Neural progenitor cell (in vitro differentiated cells): ENCODE measurements around the gene TMEM179. TPM values are rescaled to one million over a fixed set of nuclear protein-coding genes. Genes with fewer than 3 reads are reported as not detected.

Source experiments
- DNase-seq: peaks from one replicate; pipeline ENCODE4 v3.0.0-alpha.2; 2016; ENCODE audit warnings: low spot score
- H2AFZ ChIP-seq: fragments of 200-600 bp; sonication (generic); replicated peaks from 2 replicates; pipeline ENCODE4 v1.6.1; 2016; ENCODE audit warnings: antibody characterized with exemption
- H3F3A ChIP-seq: fragments of 200-600 bp; sonication (generic); 2 replicates; pipeline ENCODE4 v1.6.1; 2016; ENCODE audit warnings: antibody characterized with exemption, low read depth
- H3K27ac ChIP-seq: fragments of 200-600 bp; sonication (generic); 2 replicates; pipeline ENCODE4 v1.5.1; 2016; ENCODE audit warnings: mild to moderate bottlenecking
- H3K27me3 ChIP-seq: fragments of 200-600 bp; sonication (generic); 2 replicates; pipeline ENCODE4 v1.6.1; 2016; ENCODE audit warnings: mild to moderate bottlenecking, moderate library complexity
- H3K36me3 ChIP-seq: fragments of 200-600 bp; sonication (generic); 2 replicates; pipeline ENCODE4 v1.5.1; 2016
- H3K4me1 ChIP-seq: fragments of 200-600 bp; sonication (generic); 2 replicates; pipeline ENCODE4 v1.6.1; 2016; ENCODE audit warnings: mixed run types
- H3K4me2 ChIP-seq: fragments of 200-600 bp; sonication (generic); 2 replicates; pipeline ENCODE4 v1.6.1; 2016
- H3K4me3 ChIP-seq: fragments of 200-600 bp; sonication (generic); 2 replicates; pipeline ENCODE4 v1.5.1; 2016
- H3K79me2 ChIP-seq: fragments of 200-600 bp; sonication (generic); 2 replicates; pipeline ENCODE4 v1.6.1; 2016; ENCODE audit warnings: low read depth
- H3K9ac ChIP-seq: fragments of 200-600 bp; sonication (generic); 2 replicates; pipeline ENCODE4 v1.6.1; 2016
- H3K9me3 ChIP-seq: fragments of 200-600 bp; sonication (generic); 2 replicates; pipeline ENCODE4 v1.5.1; 2016; ENCODE audit warnings: low read depth
- H4K20me1 ChIP-seq: fragments of 200-600 bp; sonication (generic); 2 replicates; pipeline ENCODE4 v1.6.1; 2016; ENCODE audit warnings: low read depth
- H3K27ac Mint-ChIP-seq: 3 replicates; pipeline ENCODE4 v1.8.0; 2021; ENCODE audit warnings: mixed read lengths
- H3K27me3 Mint-ChIP-seq: 2 replicates; pipeline ENCODE4 v1.8.0; 2022; ENCODE audit warnings: low read depth, mild to moderate bottlenecking, inconsistent platforms, moderate library complexity, mixed read lengths; ENCODE audit not compliant: insufficient read depth
- H3K36me3 Mint-ChIP-seq: 3 replicates; pipeline ENCODE4 v1.8.0; 2021; ENCODE audit warnings: mixed read lengths
- H3K4me1 Mint-ChIP-seq: 3 replicates; pipeline ENCODE4 v1.8.0; 2021; ENCODE audit warnings: mixed read lengths
- H3K4me3 Mint-ChIP-seq: 3 replicates; pipeline ENCODE4 v1.8.0; 2021; ENCODE audit warnings: mild to moderate bottlenecking, moderate library complexity, mixed read lengths
- H3K9me3 Mint-ChIP-seq: 3 replicates; pipeline ENCODE4 v1.8.0; 2020; ENCODE audit warnings: mixed read lengths
- EZH2 ChIP-seq: fragments of 200-600 bp; sonication (generic); IDR thresholded peaks from 2 replicates; pipeline ENCODE4 v1.6.1; 2017; ENCODE audit warnings: antibody characterized with exemption, mild to moderate bottlenecking, moderate library complexity
- EZH2phosphoT487 ChIP-seq: fragments of 200-600 bp; sonication (generic); IDR thresholded peaks from 2 replicates; pipeline ENCODE4 v1.6.1; 2017; ENCODE audit warnings: antibody characterized with exemption
- total RNA-seq: library from RNA; depleted of rRNA; stranded (reverse); fragments of >200 nt; gene quantifications from 2 replicates; pipeline ENCODE4 v1.2.3, GENCODE V29; 2015; ENCODE audit warnings: low replicate concordance
- TF ChIP-seq, protein P1 (sequence below): fragments of 200-600 bp; sonication (generic); IDR thresholded peaks from 2 replicates; pipeline ENCODE4 v1.5.1; 2017; ENCODE audit warnings: antibody characterized with exemption, mild to moderate bottlenecking

The TMEM179 gene
- total RNA-seq, 1 donor from 2014 or later, result 0.77 TPM

DNA sequence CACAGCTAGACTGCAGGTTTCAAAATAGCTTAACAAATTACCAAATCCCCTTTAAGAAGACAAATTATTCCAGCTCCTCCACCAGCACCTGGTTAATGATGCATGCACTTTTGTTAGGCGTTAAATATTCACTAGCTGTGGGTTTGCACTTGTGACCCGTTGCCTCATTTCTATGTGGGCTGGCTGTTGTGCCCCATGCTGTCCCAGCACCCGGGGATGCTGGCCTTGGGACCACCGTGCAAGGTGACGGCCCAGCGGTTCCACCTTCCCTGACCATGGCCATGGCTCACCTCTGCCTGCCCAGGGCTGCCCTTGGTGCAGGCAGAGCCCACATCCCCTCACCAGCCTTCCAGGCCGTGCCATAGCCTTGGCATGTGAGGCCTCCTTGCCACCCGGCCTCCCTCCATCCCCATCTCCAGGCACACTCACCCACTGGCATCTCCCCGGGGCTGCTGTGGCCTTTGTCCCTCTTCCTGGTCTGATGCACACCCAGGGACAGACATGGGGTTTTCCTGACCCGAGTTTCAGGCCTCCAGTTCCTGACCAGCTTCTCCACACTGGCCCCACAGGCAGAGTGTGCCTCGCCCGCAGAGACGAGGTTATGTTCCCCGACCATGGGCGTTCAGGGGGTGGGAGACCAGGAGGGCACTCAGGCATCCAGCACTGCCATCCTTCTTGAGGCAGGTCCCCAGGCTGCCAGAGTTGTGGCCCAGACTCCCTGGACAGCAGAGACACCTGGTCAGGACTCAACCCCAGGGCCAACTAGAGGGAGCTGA lies 45.4 kb downstream of the TMEM179 start:
- H3K4me1 ChIP-seq, result peaks cover 7% of the 10 kb centered on the region
- H3K36me3 Mint-ChIP-seq, result no peaks in the 10 kb centered on the region
- H3K9me3 ChIP-seq, result no peaks in the 10 kb centered on the region

DNA sequence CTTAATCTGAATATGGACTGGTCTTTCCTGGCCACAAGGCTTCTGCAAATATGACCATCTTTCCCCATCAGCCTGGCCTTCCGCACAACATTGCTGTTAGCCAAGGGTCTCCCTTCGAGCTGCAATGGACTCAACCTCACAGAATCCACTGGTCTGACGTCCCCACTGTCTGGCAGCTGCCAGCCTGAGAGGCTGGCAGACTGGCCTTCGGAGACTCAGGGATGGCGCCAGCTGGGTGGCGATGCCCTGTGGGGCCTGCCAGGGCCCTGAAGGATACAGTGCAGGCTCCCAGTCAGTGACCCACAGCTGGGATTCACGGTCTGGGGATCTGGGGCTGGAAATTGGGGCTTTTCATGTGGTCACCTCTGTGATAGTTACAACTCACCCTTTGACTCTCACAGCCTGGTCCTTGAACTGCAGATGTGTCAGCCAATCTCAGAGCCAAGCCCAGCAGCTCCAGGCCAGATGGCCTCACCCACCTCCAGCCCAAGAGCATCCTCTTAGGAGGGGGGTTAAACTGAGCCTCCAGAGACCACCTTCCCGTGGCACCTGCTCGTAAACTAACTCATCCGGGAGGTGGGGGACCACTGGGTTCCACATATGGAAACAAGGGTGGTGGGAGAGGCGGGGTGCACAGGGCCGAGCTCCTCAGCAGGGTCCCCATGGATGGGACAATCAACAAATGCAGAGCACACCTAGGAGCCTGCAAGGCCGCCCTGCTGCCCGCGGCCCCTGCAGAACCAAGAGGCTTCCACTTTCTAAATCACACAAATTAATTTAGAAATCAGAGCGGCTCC lies 46.1 kb downstream of the TMEM179 start:
- H3K4me3 ChIP-seq, result no peak overlapping the region
- peaks cover 4% of the 10 kb centered on the region for H3K4me1 ChIP-seq
- H3K9ac ChIP-seq, result no peak overlapping the region
- no peak overlapping the region for H3K27ac ChIP-seq
- no peaks in the 10 kb centered on the region for H4K20me1 ChIP-seq
- no peak overlapping the region for H3K4me2 ChIP-seq
- H3K4me1 Mint-ChIP-seq, result peaks cover 12% of the 10 kb centered on the region
- H3K9me3 Mint-ChIP-seq, result peaks cover 2% of the 10 kb centered on the region
- H3K27me3 ChIP-seq, result no peaks in the 10 kb centered on the region
- no peaks in the 10 kb centered on the region for H3F3A ChIP-seq
- no peak overlapping the region for H3K4me3 Mint-ChIP-seq
- no peaks in the 10 kb centered on the region for H3K9me3 ChIP-seq
- no peak for TF ChIP-seq EZH2phosphoT487
- TF ChIP-seq, protein P1, sequence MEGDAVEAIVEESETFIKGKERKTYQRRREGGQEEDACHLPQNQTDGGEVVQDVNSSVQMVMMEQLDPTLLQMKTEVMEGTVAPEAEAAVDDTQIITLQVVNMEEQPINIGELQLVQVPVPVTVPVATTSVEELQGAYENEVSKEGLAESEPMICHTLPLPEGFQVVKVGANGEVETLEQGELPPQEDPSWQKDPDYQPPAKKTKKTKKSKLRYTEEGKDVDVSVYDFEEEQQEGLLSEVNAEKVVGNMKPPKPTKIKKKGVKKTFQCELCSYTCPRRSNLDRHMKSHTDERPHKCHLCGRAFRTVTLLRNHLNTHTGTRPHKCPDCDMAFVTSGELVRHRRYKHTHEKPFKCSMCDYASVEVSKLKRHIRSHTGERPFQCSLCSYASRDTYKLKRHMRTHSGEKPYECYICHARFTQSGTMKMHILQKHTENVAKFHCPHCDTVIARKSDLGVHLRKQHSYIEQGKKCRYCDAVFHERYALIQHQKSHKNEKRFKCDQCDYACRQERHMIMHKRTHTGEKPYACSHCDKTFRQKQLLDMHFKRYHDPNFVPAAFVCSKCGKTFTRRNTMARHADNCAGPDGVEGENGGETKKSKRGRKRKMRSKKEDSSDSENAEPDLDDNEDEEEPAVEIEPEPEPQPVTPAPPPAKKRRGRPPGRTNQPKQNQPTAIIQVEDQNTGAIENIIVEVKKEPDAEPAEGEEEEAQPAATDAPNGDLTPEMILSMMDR, result no peak
- TF ChIP-seq EZH2, result no peak
- no peak overlapping the region for H2AFZ ChIP-seq
- H3K36me3 ChIP-seq, result no peaks in the 10 kb centered on the region
- H3K36me3 Mint-ChIP-seq, result no peaks in the 10 kb centered on the region
- H3K27ac Mint-ChIP-seq, result no peak overlapping the region
- DNase-seq, result no peak
- H3K79me2 ChIP-seq, result no peaks in the 10 kb centered on the region
- H3K27me3 Mint-ChIP-seq, result peaks cover 9% of the 10 kb centered on the region

More for the DNA sequence above, 45.4 kb downstream of the TMEM179 start:
- H3F3A ChIP-seq, result no peaks in the 10 kb centered on the region
- no peak overlapping the region for H3K27ac Mint-ChIP-seq
- no peak overlapping the region for H3K27ac ChIP-seq
- H4K20me1 ChIP-seq, result no peaks in the 10 kb centered on the region
- H3K9me3 Mint-ChIP-seq, result peaks cover 2% of the 10 kb centered on the region
- no peak overlapping the region for H2AFZ ChIP-seq
- no peaks in the 10 kb centered on the region for H3K79me2 ChIP-seq
- no peak for DNase-seq
- H3K4me2 ChIP-seq, result no peak overlapping the region
- TF ChIP-seq, protein P1, result no peak
- TF ChIP-seq EZH2phosphoT487 (no peak), EZH2 (no peak)
- H3K4me3 Mint-ChIP-seq, result no peak overlapping the region
- H3K9ac ChIP-seq, result no peak overlapping the region
- H3K27me3 Mint-ChIP-seq, result peaks cover 12% of the 10 kb centered on the region
- no peak overlapping the region for H3K4me3 ChIP-seq
- no peaks in the 10 kb centered on the region for H3K27me3 ChIP-seq
- no peaks in the 10 kb centered on the region for H3K36me3 ChIP-seq
- peaks cover 10% of the 10 kb centered on the region for H3K4me1 Mint-ChIP-seq

DNA sequence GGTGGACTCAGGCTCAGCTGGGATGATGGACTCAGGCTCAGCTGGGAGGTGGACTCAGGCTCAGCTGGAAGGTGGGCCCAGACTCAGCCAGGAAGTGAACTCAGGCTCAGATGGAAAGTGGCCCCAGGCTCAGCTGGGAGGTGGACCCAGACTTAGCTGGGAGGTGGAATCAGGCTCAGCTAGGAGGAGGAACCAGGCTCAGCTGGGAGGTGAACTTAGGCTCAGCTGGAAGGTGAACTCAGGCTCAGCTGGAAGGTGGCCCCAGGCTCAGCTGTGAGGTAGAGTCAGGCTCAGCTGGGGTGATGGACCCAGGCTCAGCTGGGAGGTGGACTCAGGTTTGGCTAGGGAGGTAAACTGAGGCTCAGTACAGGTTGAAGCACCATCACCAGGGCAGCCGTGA lies 46.8 kb downstream of the TMEM179 start:
- Histone ChIP-seq H3K4me3 (no peak overlapping the region), H3K4me1 (no peaks in the 10 kb centered on the region), H3K9ac (no peak overlapping the region), H3K9me3 (no peaks in the 10 kb centered on the region), H3K27me3 (no peaks in the 10 kb centered on the region), H3F3A (no peaks in the 10 kb centered on the region), H3K4me2 (no peak overlapping the region), H4K20me1 (no peaks in the 10 kb centered on the region), H3K27ac (no peak overlapping the region), H2AFZ (no peak overlapping the region), H3K79me2 (no peaks in the 10 kb centered on the region), H3K36me3 (no peaks in the 10 kb centered on the region)
- Mint-ChIP-seq H3K4me3 (no peak overlapping the region), H3K27ac (no peak overlapping the region), H3K27me3 (peaks cover 9% of the 10 kb centered on the region), H3K36me3 (no peaks in the 10 kb centered on the region), H3K9me3 (peaks cover 2% of the 10 kb centered on the region), H3K4me1 (peaks cover 12% of the 10 kb centered on the region)
- DNase-seq, result no peak
- TF ChIP-seq EZH2phosphoT487 (no peak), EZH2 (no peak)
- TF ChIP-seq, protein P1, result no peak
